Ecto neural progenitor cell (in vitro differentiated cells): Measurements from ENCODE around the gene KCNMB3.
"Not testable (repeated sequence)": the region's sequence is repeated elsewhere in the genome, so short reads cannot be mapped to it uniquely, and the experiment has no call there.

Experiments
- DNase-seq: peaks from one replicate; pipeline ENCODE4 v3.0.0-alpha.2; 2018; ENCODE audit warnings: low spot score

KCNMB3 gene, protein sequence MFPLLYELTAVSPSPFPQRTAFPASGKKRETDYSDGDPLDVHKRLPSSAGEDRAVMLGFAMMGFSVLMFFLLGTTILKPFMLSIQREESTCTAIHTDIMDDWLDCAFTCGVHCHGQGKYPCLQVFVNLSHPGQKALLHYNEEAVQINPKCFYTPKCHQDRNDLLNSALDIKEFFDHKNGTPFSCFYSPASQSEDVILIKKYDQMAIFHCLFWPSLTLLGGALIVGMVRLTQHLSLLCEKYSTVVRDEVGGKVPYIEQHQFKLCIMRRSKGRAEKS

DNA sequence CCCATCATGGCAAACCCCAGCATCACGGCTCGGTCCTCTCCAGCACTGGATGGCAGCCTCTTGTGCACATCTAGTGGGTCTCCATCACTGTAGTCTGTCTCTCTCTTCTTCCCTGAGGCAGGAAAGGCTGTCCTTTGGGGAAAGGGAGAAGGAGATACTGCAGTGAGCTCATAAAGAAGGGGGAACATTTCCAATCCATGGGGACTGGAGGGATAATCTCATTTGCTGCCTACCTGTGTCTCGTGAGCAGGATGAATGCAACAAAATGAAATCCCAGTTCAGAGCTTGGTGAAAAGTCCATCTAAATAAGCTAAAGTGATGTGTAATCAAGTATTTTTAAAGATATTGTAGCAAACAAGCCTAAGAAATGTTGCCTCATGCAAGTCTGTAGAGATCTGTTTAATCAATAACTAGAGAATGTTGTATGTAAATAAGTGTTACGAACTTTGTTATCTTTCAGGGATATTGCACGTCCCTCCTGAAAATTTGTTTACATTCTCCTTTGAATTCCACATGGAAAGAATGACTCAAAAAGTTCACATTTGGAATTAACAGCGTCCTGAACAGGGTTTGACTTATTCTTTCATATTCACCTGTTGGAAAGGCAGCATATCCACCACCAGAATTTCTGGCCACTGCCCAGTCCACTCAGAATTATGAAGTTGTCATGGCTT lies at the start of gene KCNMB3:
Gene KCNMB3, minus strand, starts transcription at position 312 of the 674 bp plus-strand sequence. Its CDS starts 124 bp downstream, at position 188.
- no peak for DNase-seq

DNA sequence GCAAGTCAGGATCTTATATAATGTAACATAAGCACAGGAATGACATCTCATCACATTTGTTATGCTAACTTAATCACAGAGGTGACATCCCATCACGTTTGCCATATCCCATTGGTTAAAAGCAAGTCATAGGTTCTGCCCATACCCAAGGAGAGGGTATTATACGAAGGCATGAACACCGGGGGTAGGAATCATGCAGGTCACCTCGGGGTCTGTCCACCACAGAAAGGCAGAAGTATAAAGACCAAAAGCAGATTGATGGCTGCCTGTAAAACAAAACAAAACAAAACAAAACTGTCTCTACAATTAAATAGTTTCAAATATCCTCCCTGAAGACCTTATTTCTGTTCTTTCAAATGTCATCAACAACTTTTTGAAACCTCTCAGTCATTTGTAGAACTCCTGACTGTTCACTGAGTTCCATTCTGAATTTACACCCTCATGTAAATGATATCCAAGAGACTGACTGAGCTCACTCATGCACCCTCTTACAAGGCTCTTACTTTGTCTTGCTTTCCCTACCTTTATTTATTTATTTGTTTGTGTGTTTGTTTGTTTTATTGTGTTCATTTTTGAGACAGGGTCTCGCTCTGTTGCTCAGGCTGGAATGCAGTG lies 49.2 kb upstream of the KCNMB3 start:
- no peak for DNase-seq

GRCh38 chr3:179299316-179299715 lies 48.4 kb upstream of the KCNMB3 start:
- no peak for DNase-seq

GRCh38 chr3:179297971-179298725 lies 47.2 kb upstream of the KCNMB3 start:
- DNase-seq, result no peak

DNA sequence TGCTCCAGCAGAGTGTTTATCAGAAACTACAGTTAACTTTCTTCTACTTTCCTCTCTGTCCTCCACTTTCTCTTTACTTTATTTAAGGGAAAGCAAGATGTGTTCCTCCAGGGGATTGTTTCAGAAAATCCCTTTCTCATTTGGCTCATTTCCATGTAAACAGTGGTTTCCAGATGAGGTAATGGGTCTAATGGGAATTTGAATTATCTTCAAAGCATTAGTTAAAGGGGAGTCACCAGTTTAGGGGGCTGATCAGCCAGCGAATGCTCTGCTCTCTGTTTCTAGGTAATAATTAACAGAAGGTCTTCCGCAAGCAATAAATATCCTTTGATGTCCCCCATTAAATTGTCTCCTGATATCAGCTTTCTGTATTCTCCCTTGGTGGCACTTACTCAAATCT lies 41.5 kb upstream of the KCNMB3 start:
- DNase-seq, result no peak

- DNase-seq, result no peak
These were observed 38.4 kb upstream of the KCNMB3 start for GRCh38 chr3:179289295-179289694.

- no peak for DNase-seq
These were observed 37.9 kb upstream of the KCNMB3 start for GRCh38 chr3:179288845-179289244.

DNA sequence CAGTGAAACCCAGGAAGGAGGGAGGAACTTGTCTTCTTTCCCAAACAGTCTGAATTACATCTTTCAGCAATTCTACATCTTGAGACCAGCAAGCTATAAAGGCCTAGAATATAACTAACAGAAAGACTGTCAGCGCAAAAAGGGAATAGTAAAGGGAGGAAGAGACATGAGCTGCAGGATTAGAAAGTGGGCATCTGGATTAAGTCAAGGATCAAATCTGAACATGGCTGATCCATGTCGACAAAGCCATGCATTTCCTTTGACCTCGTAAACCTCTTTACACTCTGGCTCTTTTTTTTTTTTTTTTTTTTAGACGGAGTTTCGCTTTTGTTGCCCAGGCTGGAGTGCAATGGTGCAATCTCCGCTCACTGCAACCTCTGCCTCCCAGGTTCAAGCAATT lies 35.4 kb upstream of the KCNMB3 start:
- no peak for DNase-seq

- no peak for DNase-seq
These were observed 30.9 kb upstream of the KCNMB3 start for GRCh38 chr3:179281825-179282224.

DNA sequence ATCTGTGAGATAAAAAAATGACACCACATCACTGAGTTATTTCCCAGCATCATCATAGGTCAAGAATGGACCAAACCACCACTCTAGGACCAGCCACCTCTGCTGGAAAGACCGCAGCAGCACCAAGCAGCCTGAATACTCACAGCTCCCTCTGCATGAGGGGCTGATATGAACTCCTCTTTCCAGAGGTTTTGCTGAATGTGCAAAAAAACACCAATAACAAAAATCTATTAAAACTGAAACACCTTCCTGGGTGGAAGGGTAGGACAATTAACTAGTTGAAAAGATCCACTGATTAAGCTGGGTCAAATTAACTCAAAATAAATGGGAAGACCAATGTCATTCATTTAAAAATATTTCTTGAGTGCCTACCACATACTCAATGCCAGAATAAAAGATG lies 28.9 kb upstream of the KCNMB3 start:
- DNase-seq, result no peak

- no peak for DNase-seq
These were observed 28.2 kb upstream of the KCNMB3 start for GRCh38 chr3:179278932-179279693.

GRCh38 chr3:179278151-179278550 lies 27.2 kb upstream of the KCNMB3 start:
- DNase-seq, result no peak

GRCh38 chr3:179276743-179277142 lies 25.8 kb upstream of the KCNMB3 start:
- no peak for DNase-seq

GRCh38 chr3:179276001-179276400 lies 25.1 kb upstream of the KCNMB3 start:
- DNase-seq, result no peak

DNA sequence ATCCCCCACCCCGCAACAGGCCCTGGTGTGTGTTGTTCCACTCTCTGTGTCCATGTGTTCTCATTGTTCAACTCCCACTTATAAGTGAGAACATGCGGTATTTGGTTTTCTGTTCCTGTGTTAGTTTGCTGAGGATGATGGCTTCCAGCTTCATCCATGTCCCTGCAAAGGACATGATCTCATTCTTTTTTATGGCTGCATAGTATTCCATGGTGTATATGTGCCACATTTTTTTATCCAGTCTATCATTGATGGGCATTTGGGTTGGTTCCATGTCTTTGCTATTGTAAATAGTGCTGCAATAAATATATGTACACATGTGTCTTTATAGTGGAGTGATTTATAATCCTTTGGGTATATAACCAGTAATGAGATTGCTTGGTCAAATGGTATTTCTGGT lies 23.5 kb upstream of the KCNMB3 start:
- DNase-seq, result not testable (repeated sequence)

DNA sequence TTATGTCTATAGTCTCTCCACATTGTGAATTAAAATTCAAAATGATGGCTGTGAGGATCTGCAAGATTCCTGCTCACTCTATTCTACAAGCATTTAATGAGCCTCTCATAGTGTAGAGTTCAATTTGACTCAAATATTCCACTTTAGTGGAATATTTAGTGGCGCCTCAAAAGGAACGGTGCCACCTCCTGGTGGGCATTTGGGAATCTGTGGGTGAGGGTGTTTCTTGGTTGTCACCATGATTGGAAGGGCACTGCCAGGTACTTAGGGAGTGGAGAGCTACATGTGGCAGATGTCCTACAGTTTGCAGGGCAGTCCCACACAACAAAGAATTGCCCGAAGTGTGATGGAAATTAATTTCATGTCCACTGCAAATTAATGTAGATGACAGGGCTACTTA lies 21.5 kb upstream of the KCNMB3 start:
- no peak for DNase-seq

DNA sequence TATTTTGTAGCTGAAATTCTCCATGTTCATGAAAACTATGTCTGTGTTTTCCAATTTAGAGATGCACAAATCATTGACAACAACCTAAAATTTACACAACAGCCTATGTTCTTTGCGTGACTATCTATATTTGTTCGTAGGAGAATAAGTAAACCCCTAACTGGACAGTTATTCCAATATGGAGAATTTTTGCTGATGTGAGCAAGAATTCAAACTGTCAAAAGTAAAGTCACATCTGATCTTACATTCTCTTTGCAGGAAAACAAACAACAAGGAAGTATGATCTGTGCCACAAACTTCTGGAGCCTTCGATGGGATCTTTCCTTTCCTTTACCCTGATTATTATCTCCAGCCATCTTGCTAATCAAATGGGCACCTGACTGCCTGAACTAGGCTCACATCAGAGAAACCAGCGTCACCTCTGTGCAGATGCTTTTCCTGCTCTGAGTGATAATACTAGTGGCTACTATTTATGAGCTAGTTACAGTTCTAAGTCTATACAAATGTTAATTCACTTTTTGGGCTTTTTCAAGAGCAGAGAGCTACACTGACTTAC lies 18.3 kb upstream of the KCNMB3 start:
- DNase-seq, result no peak

DNA sequence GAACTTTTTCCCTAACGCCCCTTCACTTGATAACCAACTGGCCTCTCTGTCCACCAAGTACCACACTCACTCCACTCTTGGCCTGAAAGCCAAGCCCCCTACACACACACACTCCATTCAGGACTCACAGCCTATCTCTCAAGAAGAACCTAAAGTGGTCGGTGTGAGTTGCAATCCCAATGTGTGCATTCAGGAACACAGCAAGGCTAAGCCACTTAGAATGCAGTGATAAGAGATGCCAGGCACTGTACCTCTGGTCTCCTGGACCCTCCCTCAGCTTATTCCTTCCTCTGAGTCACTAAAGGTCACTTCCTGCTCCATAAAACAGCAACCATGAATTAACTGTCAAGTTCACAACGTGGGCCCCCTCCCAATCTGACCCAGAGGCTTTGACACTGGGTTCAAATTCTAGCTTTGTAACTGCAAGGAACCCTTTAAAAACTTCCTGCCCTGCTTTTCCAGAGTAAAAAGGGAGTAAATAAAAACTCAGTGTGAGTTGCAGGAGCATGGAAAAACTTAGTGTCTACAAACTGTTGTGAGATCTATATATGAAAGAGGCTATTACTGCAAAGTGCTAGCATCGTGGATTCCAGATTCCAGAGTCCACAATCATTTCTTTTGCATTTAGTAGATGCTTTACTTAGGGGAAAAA lies 17.6 kb upstream of the KCNMB3 start:
- no peak for DNase-seq

DNA sequence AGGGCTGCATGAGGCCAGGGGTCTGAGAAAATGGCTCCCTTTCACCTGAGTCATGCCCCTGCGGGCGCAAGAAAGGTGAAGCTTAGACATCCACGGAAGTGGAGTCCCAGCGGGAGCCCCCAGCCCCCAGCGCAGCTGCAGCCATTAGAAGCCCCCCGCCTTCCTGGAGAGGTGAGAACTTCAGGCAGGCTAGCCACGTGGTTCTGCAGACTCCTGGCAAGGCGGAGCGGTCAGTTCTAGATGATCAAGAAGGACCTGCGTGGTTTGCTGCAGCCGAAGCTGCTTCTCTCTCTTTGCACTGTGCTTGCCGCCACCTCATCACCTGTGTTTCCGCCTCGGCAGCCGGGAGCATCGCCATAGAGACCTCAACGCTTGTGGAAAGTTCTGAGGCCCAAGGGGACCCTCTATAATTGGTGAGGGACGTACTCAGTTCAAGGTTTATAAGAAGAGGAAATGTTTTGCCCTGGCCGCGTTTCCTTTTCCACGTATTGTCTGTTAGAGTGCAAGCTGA lies 15.8 kb upstream of the KCNMB3 start:
- no peak for DNase-seq

- DNase-seq, result no peak
These were observed 15.0 kb upstream of the KCNMB3 start for GRCh38 chr3:179265875-179266274.

GRCh38 chr3:179265092-179265491 lies 14.2 kb upstream of the KCNMB3 start:
- DNase-seq, result no peak
